LNCAP (cell line): ENCODE data around the gene VWA3B.

Experiments
- TF ChIP-seq, protein P1 (sequence below): fragments of 450-650 bp; IDR thresholded peaks from 2 replicates; pipeline ENCODE4 v1.5.1; 2017; ENCODE audit warnings: mild to moderate bottlenecking

VWA3B gene

GRCh38 chr2:98234776-98235175, 147.8 kb downstream of the VWA3B start:
- TF ChIP-seq, protein P1, sequence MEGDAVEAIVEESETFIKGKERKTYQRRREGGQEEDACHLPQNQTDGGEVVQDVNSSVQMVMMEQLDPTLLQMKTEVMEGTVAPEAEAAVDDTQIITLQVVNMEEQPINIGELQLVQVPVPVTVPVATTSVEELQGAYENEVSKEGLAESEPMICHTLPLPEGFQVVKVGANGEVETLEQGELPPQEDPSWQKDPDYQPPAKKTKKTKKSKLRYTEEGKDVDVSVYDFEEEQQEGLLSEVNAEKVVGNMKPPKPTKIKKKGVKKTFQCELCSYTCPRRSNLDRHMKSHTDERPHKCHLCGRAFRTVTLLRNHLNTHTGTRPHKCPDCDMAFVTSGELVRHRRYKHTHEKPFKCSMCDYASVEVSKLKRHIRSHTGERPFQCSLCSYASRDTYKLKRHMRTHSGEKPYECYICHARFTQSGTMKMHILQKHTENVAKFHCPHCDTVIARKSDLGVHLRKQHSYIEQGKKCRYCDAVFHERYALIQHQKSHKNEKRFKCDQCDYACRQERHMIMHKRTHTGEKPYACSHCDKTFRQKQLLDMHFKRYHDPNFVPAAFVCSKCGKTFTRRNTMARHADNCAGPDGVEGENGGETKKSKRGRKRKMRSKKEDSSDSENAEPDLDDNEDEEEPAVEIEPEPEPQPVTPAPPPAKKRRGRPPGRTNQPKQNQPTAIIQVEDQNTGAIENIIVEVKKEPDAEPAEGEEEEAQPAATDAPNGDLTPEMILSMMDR: no peak

- TF ChIP-seq, protein P1: no peak
These were observed 150.0 kb downstream of the VWA3B start for GRCh38 chr2:98236935-98237334.

- TF ChIP-seq, protein P1: no peak
These were observed 153.9 kb downstream of the VWA3B start for GRCh38 chr2:98240786-98241398.

GRCh38 chr2:98241592-98241991, 154.6 kb downstream of the VWA3B start:
- TF ChIP-seq, protein P1: no peak

GRCh38 chr2:98242003-98242402, 155.0 kb downstream of the VWA3B start:
- TF ChIP-seq, protein P1: no peak

DNA sequence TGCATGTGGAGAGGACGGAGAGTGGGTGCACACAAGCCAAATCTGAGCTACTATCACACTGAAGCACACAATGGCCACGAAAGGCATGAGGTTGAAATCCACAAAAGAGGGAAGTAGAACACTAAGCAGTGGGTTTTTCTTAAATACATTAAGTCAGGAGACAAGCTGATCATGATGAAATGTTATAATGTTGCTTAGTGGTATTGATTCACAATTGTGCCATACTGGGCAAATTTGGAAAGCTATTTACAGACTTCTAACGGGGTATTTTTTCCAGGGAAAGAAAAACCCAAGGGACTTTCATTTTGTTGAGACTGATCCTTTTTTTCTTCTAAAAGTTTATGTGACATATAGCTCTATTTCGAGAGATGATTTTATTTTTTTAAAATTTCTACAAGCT, 158.5 kb downstream of the VWA3B start:
- TF ChIP-seq, protein P1: no peak

GRCh38 chr2:98247383-98247782, 160.4 kb downstream of the VWA3B start:
- TF ChIP-seq, protein P1: no peak
